Activated naive CD8-positive, alpha-beta T cell treated with anti-CD3 and anti-CD28 coated beads for 36 hours (primary cell): ENCODE results near the gene TMEM175. TPM values are rescaled to one million over a fixed set of nuclear protein-coding genes. Genes with fewer than 3 reads are reported as not detected.
"Not testable (repeated sequence)": the region's sequence is repeated elsewhere in the genome, so short reads cannot be mapped to it uniquely, and the experiment has no call there.

ENCODE experiments used
- DNase-seq: peaks from one replicate; pipeline ENCODE4 v3.0.0; 2021
- H3K27ac Mint-ChIP-seq: one replicate; pipeline ENCODE4 v1.8.0; 2022; ENCODE audit warnings: mild to moderate bottlenecking, moderate library complexity, mixed read lengths
- H3K27me3 Mint-ChIP-seq: one replicate; pipeline ENCODE4 v1.8.0; 2022; ENCODE audit warnings: mild to moderate bottlenecking, mixed read lengths
- H3K36me3 Mint-ChIP-seq: one replicate; pipeline ENCODE4 v1.8.0; 2021; ENCODE audit warnings: mild to moderate bottlenecking, mixed read lengths
- H3K4me1 Mint-ChIP-seq: one replicate; pipeline ENCODE4 v1.8.0; 2021; ENCODE audit warnings: mixed read lengths
- H3K4me3 Mint-ChIP-seq: one replicate; pipeline ENCODE4 v1.8.0; 2022; ENCODE audit warnings: mild to moderate bottlenecking, moderate library complexity, mixed read lengths
- H3K9me3 Mint-ChIP-seq: one replicate; pipeline ENCODE4 v1.8.0; 2022; ENCODE audit warnings: mixed read lengths
- total RNA-seq, 2 experiments: library from RNA; stranded (reverse); gene quantifications; one replicate each; pipeline ENCODE4 v1.2.3, GENCODE V29; 2021

Gene TMEM175
- total RNA-seq, 2 experiments from 2014 or later: 14.4 to 17.6 TPM

DNA sequence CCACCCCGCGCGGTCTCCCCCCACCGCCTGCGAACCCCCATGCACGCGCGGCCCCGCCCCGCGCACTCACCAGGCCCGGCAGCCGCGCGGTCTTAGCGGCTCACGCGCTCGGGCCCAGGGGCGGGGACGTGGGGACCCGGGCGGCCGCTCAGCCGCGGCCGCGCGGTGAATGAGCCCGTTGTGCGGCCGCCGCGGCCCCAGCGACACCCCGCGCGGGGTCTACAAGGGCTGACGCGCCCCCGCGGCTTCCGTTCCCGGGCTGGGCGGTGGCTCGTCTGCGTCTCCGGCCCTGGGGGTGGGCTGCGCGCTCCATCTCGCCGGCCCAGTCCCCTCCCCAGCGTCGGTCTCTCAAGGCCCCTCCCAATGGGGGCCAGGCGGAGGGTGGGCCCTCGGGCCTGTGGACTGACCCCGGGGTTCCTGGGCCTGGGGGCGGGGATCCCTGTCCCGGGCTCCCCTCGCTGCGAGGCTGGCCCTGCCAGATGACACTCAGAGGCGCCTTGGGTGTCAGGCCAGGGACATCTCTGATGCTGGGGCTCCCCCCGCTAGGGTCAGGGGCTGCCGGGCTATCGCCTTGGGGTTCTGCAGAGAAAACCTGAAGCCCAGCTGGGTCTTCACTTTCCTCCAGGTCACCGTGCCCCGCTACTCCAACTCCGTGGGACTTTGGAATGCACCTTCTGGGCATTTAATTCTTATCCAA, 65.3 kb downstream of the TMEM175 start:
- no peak overlapping the region for H3K27ac Mint-ChIP-seq
- H3K36me3 Mint-ChIP-seq: no peaks in the 10 kb centered on the region
- H3K4me1 Mint-ChIP-seq: peaks cover 2% of the 10 kb centered on the region
- H3K4me3 Mint-ChIP-seq: no peak overlapping the region
- H3K27me3 Mint-ChIP-seq: peaks cover 37% of the 10 kb centered on the region
- no peak for DNase-seq
- H3K9me3 Mint-ChIP-seq: no peaks in the 10 kb centered on the region

GRCh38 chr4:998096-998691, 65.9 kb downstream of the TMEM175 start:
- Mint-ChIP-seq H3K27me3 (peaks cover 37% of the 10 kb centered on the region), H3K36me3 (no peaks in the 10 kb centered on the region), H3K4me1 (peaks cover 2% of the 10 kb centered on the region), H3K27ac (no peak overlapping the region), H3K4me3 (no peak overlapping the region), H3K9me3 (no peaks in the 10 kb centered on the region)
- no peak for DNase-seq

DNA sequence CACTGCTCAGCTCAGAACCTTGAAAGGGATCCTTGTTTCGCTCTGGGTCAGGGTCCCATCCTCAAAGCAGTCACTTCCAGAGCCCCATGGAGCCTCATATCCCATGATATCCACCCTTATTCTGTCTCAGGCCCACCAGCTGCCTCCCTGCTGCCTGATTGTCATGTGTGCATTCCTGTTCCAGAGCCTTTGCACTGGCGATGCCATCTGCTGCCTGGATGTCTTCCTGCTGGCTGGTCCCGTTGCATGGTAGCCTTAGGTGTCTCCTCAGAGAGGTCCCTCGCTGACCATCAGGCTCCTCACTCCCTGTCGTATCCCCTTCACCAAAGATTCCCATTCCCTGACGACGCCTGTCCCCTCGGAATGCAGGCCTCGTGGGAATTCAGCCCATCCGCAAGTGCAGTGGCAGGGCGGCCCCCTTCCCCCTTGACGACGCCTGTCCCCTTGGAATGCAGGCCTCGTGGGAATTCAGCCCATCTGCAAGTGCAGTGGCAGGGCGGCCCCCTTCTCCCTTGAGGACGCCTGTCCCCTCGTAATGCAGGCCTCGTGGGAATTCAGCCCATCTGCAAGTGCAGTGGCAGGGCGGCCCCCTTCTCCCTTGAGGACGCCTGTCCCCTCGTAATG, 67.1 kb downstream of the TMEM175 start:
- not testable (repeated sequence) for H3K4me1 Mint-ChIP-seq, H3K27ac Mint-ChIP-seq, H3K36me3 Mint-ChIP-seq, H3K4me3 Mint-ChIP-seq, H3K9me3 Mint-ChIP-seq, DNase-seq
- peaks cover 43% of the 10 kb centered on the region for H3K27me3 Mint-ChIP-seq

DNA sequence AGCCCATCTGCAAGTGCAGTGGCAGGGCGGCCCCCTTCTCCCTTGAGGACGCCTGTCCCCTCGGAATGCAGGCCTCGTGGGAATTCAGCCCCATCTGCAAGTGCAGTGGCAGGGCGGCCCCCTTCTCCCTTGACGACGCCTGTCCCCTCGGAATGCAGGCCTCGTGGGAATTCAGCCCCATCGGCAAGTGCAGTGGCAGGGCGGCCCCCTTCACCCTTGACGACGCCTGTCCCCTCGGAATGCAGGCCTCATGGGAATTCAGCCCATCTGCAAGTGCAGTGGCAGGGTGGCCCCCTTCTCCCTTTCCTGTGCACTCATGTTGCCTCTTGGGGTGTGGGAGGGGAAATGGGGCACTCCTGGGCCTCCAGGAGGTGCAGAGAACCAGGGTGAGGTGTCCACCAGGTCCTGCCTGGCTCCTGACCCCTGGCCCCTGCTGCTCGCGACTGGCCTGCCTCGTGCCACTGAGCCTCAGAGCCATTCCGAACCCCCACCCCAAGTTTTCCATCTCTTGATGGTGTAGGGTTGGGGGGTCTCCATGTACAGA, 67.7 kb downstream of the TMEM175 start:
- peaks cover 2% of the 10 kb centered on the region for H3K4me1 Mint-ChIP-seq
- H3K36me3 Mint-ChIP-seq: no peaks in the 10 kb centered on the region
- H3K9me3 Mint-ChIP-seq: no peaks in the 10 kb centered on the region
- H3K27ac Mint-ChIP-seq: no peak overlapping the region
- no peak for DNase-seq
- no peak overlapping the region for H3K4me3 Mint-ChIP-seq
- peaks cover 43% of the 10 kb centered on the region for H3K27me3 Mint-ChIP-seq

- Mint-ChIP-seq H3K36me3 (no peaks in the 10 kb centered on the region), H3K4me3 (no peak overlapping the region), H3K4me1 (peaks cover 2% of the 10 kb centered on the region), H3K27ac (no peak overlapping the region), H3K27me3 (peaks cover 48% of the 10 kb centered on the region), H3K9me3 (no peaks in the 10 kb centered on the region)
- DNase-seq: no peak
Measured at GRCh38 chr4:1000686-1001260, 68.5 kb downstream of the TMEM175 start.

DNA sequence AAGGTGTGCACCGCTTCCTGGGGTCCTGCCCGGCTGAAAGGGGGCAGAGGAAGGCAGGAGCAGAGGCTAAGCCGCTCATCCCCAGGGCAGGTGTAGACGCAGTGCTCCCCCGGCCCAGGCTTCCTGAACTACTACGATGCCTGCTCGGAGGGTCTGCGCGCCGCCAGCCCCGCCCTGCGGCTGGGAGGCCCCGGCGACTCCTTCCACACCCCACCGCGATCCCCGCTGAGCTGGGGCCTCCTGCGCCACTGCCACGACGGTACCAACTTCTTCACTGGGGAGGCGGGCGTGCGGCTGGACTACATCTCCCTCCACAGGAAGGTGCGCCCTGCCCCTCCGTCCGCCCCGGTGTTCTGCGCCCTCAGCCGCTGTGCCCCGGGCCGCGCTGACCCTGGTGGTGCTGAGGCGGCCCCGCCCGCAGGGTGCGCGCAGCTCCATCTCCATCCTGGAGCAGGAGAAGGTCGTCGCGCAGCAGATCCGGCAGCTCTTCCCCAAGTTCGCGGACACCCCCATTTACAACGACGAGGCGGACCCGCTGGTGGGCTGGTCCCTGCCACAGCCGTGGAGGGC, 69.4 kb downstream of the TMEM175 start:
- peaks cover 2% of the 10 kb centered on the region for H3K4me1 Mint-ChIP-seq
- peaks cover 54% of the 10 kb centered on the region for H3K27me3 Mint-ChIP-seq
- H3K9me3 Mint-ChIP-seq: no peaks in the 10 kb centered on the region
- DNase-seq: no peak
- H3K36me3 Mint-ChIP-seq: no peaks in the 10 kb centered on the region
- H3K27ac Mint-ChIP-seq: no peak overlapping the region
- H3K4me3 Mint-ChIP-seq: no peak overlapping the region

DNA sequence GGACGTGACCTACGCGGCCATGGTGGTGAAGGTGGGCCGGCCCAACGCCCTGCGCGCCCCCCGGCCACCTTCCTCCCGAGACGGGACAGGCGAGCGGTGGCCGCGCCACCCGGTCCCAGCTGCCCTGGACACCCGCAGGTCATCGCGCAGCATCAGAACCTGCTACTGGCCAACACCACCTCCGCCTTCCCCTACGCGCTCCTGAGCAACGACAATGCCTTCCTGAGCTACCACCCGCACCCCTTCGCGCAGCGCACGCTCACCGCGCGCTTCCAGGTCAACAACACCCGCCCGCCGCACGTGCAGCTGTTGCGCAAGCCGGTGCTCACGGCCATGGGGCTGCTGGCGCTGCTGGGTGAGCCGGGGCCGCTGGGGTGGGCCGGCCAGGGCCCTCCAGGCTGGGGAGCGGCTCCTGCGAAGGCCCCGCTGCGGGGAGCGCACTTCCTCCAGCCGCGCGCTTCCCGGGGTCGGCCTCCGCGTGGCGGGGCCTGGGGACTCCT, 69.9 kb downstream of the TMEM175 start:
- peaks cover 2% of the 10 kb centered on the region for H3K4me1 Mint-ChIP-seq
- no peak for DNase-seq
- peaks cover 55% of the 10 kb centered on the region for H3K27me3 Mint-ChIP-seq
- no peaks in the 10 kb centered on the region for H3K36me3 Mint-ChIP-seq
- no peaks in the 10 kb centered on the region for H3K9me3 Mint-ChIP-seq
- H3K27ac Mint-ChIP-seq: no peak overlapping the region
- no peak overlapping the region for H3K4me3 Mint-ChIP-seq

DNA sequence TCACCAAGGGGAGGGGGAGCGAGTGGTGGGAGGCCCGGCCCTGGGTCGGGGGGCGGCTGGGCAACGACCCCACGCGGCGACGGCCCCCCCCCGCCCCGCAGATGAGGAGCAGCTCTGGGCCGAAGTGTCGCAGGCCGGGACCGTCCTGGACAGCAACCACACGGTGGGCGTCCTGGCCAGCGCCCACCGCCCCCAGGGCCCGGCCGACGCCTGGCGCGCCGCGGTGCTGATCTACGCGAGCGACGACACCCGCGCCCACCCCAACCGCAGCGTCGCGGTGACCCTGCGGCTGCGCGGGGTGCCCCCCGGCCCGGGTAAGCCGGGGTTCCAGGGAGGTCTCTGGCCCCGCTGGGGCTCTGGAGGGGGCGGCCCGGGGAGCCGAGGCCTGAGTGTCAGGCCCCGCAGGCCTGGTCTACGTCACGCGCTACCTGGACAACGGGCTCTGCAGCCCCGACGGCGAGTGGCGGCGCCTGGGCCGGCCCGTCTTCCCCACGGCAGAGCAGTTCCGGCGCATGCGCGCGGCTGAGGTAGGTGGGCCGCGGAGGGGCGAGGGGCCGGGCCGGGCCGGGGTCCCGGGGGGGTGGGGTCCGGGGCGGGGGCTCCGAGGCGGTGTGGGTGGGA, 70.5 kb downstream of the TMEM175 start:
- no peak overlapping the region for H3K27ac Mint-ChIP-seq
- no peaks in the 10 kb centered on the region for H3K36me3 Mint-ChIP-seq
- H3K9me3 Mint-ChIP-seq: no peaks in the 10 kb centered on the region
- peaks cover 58% of the 10 kb centered on the region for H3K27me3 Mint-ChIP-seq
- no peak overlapping the region for H3K4me3 Mint-ChIP-seq
- H3K4me1 Mint-ChIP-seq: peaks cover 2% of the 10 kb centered on the region
- DNase-seq: no peak

DNA sequence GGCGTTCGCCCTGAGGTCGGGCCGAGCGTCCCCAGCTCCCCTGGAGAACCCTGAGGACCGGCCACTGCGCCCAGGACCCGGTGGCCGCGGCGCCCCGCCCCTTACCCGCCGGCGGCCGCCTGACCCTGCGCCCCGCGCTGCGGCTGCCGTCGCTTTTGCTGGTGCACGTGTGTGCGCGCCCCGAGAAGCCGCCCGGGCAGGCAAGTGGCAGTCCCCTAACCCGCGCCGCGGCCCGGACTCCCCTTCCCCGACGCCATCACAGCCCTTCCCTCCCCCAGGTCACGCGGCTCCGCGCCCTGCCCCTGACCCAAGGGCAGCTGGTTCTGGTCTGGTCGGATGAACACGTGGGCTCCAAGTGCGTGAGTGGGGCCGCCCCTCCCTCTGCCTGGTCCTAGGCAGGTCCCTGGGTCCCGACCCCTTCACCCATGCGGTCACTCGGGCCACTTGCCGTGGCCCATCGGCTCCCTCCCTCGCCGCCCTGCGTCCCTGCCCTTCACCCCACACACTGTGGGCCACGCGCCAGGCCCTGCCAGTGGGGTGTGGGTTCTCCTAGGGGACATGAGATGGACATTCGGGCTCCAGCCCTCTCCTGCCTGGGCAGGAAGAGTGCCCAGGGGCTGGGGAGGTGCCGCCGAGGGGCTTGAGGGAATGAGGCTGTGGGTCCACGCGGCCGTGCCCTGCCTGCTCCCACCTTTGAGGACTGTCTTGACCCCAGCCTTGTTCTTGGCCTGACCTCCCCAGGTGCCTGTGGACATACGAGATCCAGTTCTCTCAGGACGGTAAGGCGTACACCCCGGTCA, 71.2 kb downstream of the TMEM175 start:
- Mint-ChIP-seq H3K27ac (no peak overlapping the region), H3K4me3 (no peak overlapping the region), H3K9me3 (no peaks in the 10 kb centered on the region), H3K27me3 (peaks cover 58% of the 10 kb centered on the region), H3K4me1 (peaks cover under 1% of the 10 kb centered on the region), H3K36me3 (no peaks in the 10 kb centered on the region)
- DNase-seq: no peak

- H3K27ac Mint-ChIP-seq: no peak overlapping the region
- no peak for DNase-seq
- peaks cover 58% of the 10 kb centered on the region for H3K27me3 Mint-ChIP-seq
- H3K4me3 Mint-ChIP-seq: no peak overlapping the region
- H3K36me3 Mint-ChIP-seq: no peaks in the 10 kb centered on the region
- H3K9me3 Mint-ChIP-seq: no peaks in the 10 kb centered on the region
- peaks cover 3% of the 10 kb centered on the region for H3K4me1 Mint-ChIP-seq
Measured at GRCh38 chr4:1004071-1004418, 71.8 kb downstream of the TMEM175 start.

DNA sequence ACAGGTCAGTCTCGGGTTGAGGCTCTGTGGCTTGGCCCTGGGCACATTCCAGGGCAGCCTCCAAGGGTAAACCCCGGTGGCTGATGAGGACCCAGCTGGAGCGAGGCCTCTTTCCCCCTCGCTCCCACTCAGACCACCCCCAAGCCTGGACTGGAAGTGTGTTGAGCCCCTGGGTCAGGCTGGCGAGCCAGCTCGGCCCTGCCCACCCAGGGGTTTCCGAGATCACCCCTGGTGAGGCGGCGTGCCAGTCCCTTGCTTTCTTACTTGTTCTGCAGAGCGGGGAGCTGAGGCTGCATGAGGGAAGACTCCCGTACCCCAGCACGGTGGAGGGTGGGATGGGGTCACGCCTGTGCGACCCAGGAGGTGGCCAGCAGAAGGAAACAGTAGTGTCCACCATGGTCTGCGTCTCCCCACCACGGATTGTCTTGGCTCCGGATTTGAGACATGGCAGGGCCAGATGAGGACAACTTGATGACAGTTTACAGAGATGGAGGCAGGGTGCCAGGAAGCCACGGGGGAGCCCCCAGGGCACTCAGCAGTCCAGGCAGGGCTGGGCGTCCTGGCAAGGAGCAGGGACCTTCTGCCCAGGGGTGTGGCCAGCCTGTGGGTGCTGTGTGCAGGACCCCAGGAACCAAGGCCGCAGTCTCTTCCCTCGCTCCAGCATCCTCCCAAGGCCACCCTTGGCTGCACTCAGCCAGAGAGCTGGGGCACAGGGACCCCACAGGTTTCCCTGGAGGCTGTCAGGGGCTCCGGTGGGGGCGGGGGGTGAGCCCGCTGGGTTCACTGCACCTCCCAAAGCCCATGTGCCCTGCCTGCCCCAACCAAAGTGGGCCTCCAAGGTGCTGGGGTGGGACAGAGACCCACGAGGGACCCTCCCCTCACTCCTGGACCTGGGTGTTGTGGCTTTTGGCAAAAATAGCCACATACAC, 72.6 kb downstream of the TMEM175 start:
- H3K4me3 Mint-ChIP-seq: no peak overlapping the region
- H3K4me1 Mint-ChIP-seq: peaks cover 3% of the 10 kb centered on the region
- no peak for DNase-seq
- no peaks in the 10 kb centered on the region for H3K36me3 Mint-ChIP-seq
- no peak overlapping the region for H3K27ac Mint-ChIP-seq
- H3K9me3 Mint-ChIP-seq: no peaks in the 10 kb centered on the region
- peaks cover 56% of the 10 kb centered on the region for H3K27me3 Mint-ChIP-seq

GRCh38 chr4:1006856-1007255, 74.6 kb downstream of the TMEM175 start:
- Mint-ChIP-seq H3K27me3 (peaks cover 45% of the 10 kb centered on the region), H3K9me3 (no peaks in the 10 kb centered on the region), H3K27ac (no peak overlapping the region), H3K4me3 (no peak overlapping the region), H3K36me3 (no peaks in the 10 kb centered on the region), H3K4me1 (peaks cover 9% of the 10 kb centered on the region)
- DNase-seq: no peak
